GM12878 (cell line): Measurements from ENCODE around the gene TC2N. TPM values are rescaled to one million over a fixed set of nuclear protein-coding genes. Genes with fewer than 3 reads are reported as not detected.

ENCODE experiments used
- ATAC-seq: fragments of 200-7000 bp; cut with Tn5 transposase; 3 replicates; pipeline ENCODE4 v1.9.1; 2020; ENCODE audit warnings: mild to moderate bottlenecking, moderate library complexity
- BruUV-seq: library from RNA; stranded (reverse); fragments of 400-500 nt; replicated peaks from 2 replicates; lab custom pipeline; 2021; lab: Mats Ljungman, UMichigan
- CTCF ChIA-PET: fragments of 300-600 bp; sonication (Branson Sonifier 250); formaldehyde crosslinking; extraction: SDS; loops from one replicate; lab custom pipeline; 2021; ENCODE audit warnings: inconsistent platforms; lab: Yijun Ruan, JAX
- POLR2A ChIA-PET: fragments of 350-600 bp; formaldehyde crosslinking; extraction: SDS; loops from one replicate; lab custom pipeline; 2021; ENCODE audit warnings: inconsistent platforms; lab: Charles Lee
- RAD21 ChIA-PET: fragments of 300-600 bp; sonication (Branson Sonifier 250); formaldehyde crosslinking; loops from one replicate; lab custom pipeline; 2023; ENCODE audit warnings: antibody characterized with exemption; ENCODE audit not compliant: unreplicated experiment; lab: Charles Lee
- SMC1A ChIA-PET: fragments of 300-600 bp; sonication (Branson Sonifier 250); formaldehyde crosslinking; loops from one replicate; lab custom pipeline; 2023; ENCODE audit not compliant: unreplicated experiment, uncharacterized antibody; lab: Charles Lee
- DNase-seq: peaks from one replicate; pipeline ENCODE4 v3.0.0-alpha.2; 2011; ENCODE audit warnings: low read depth, low spot score
- FAIRE-seq: peaks from 3 replicates; lab custom pipeline; 2011; peaks lifted over from hg19 to GRCh38; lab: Jason Lieb, UNC
- H2AFZ ChIP-seq: 2 replicates; pipeline ENCODE4 v1.6.0; 2011; ENCODE audit warnings: low read depth, low read length, control low read depth; ENCODE audit not compliant: control insufficient read depth
- H3K27ac ChIP-seq: 2 replicates; pipeline ENCODE4 v1.5.1; 2011; ENCODE audit warnings: control low read depth; ENCODE audit not compliant: control insufficient read depth, insufficient read depth
- H3K27me3 ChIP-seq, 2 experiments: replicated peaks in 1 of 2; 2 replicates each; pipeline versions ENCODE4 v1.6.0 to v1.6.1; 2011; ENCODE audit warnings: low read length in 1 of 2; ENCODE audit not compliant: control insufficient read depth in 2 of 2, insufficient read depth in 2 of 2
- H3K36me3 ChIP-seq, 2 experiments: 2 replicates each; pipeline ENCODE4 v1.5.1; 2011; ENCODE audit warnings: low read length in 1 of 2; ENCODE audit not compliant: control insufficient read depth in 2 of 2, insufficient read depth in 2 of 2
- H3K4me1 ChIP-seq: 2 replicates; pipeline ENCODE4 v1.6.1; 2011; ENCODE audit warnings: mild to moderate bottlenecking, low read length, moderate library complexity, mixed read lengths; ENCODE audit not compliant: control insufficient read depth, insufficient read depth
- H3K4me2 ChIP-seq: 2 replicates; pipeline ENCODE4 v1.6.0; 2011; ENCODE audit warnings: control low read depth; ENCODE audit not compliant: control insufficient read depth, insufficient read depth
- H3K4me3 ChIP-seq: fragments of 200-600 bp; sonication (generic); 2 replicates; pipeline ENCODE4 v1.5.1; 2016
- H3K79me2 ChIP-seq: 2 replicates; pipeline ENCODE4 v1.6.0; 2011; ENCODE audit warnings: low read length; ENCODE audit not compliant: control insufficient read depth, insufficient read depth
- H3K9ac ChIP-seq: 2 replicates; pipeline ENCODE4 v1.8.0; 2011; ENCODE audit warnings: low read length, control low read depth, mixed read lengths; ENCODE audit not compliant: control insufficient read depth, insufficient read depth
- H3K9me3 ChIP-seq: replicated peaks from 3 replicates; pipeline ENCODE4 v1.5.1; 2011; ENCODE audit warnings: mild to moderate bottlenecking, low read length; ENCODE audit not compliant: control insufficient read depth, insufficient read depth
- H4K20me1 ChIP-seq: 2 replicates; pipeline ENCODE4 v1.6.0; 2011; ENCODE audit not compliant: control insufficient read depth, insufficient read depth
- ATF3 ChIP-seq: IDR thresholded peaks from 2 replicates; pipeline ENCODE4 v1.6.1; 2011; ENCODE audit warnings: low read depth, mild to moderate bottlenecking, low read length, moderate library complexity, borderline replicate concordance; ENCODE audit errors: extremely low read depth
- BRCA1 ChIP-seq: IDR thresholded peaks from 2 replicates; pipeline ENCODE4 v1.6.1; 2011; ENCODE audit warnings: low read depth, low read length, improper control_type of control experiment
- CBX5 ChIP-seq: sonication (generic); IDR thresholded peaks from 2 replicates; pipeline ENCODE4 v1.6.1; 2016; ENCODE audit warnings: low read depth, moderate library complexity, mild to moderate bottlenecking, inconsistent platforms
- CTCF ChIP-seq, 3 experiments: IDR thresholded peaks in 2 of 3; conservative IDR thresholded peaks in 1 of 3; 2 replicates each; pipeline ENCODE4 v1.5.1; 2011; ENCODE audit warnings: low read depth in 3 of 3, low read length in 3 of 3, mild to moderate bottlenecking in 3 of 3, control low read depth in 2 of 3, moderate library complexity in 2 of 3, inconsistent platforms in 1 of 3, mixed read lengths in 1 of 3; ENCODE audit not compliant: control insufficient read depth in 2 of 3, insufficient read depth in 1 of 3; ENCODE audit errors: extremely low read depth in 1 of 3
- E2F4 ChIP-seq: IDR thresholded peaks from 2 replicates; pipeline ENCODE4 v1.6.1; 2012; ENCODE audit warnings: low read depth, low read length, improper control_type of control experiment
- EED ChIP-seq: sonication (generic); IDR thresholded peaks from 2 replicates; pipeline ENCODE4 v1.6.1; 2016; ENCODE audit warnings: antibody characterized with exemption, low read depth
- EP300 ChIP-seq, 2 experiments: fragments of 150-350 bp in 1 of 2; IDR thresholded peaks; 2 replicates each; pipeline ENCODE4 v1.6.1; 2011 to 2012; ENCODE audit warnings: low read depth in 2 of 2, low read length in 2 of 2, borderline replicate concordance in 1 of 2, improper control_type of control experiment in 1 of 2, inconsistent platforms in 1 of 2; ENCODE audit not compliant: control insufficient read depth in 1 of 2
- GATAD2B ChIP-seq: fragments of 450-650 bp; conservative IDR thresholded peaks from 2 replicates; pipeline ENCODE4 v1.6.1; 2017; ENCODE audit warnings: low read depth, mild to moderate bottlenecking, moderate library complexity
- JUND ChIP-seq: IDR thresholded peaks from 2 replicates; pipeline ENCODE4 v1.6.1; 2012; ENCODE audit warnings: low read depth, mild to moderate bottlenecking, low read length, improper control_type of control experiment, moderate library complexity
- PAX5 ChIP-seq: IDR thresholded peaks from 2 replicates; pipeline ENCODE4 v1.6.1; 2011; ENCODE audit warnings: low read depth, low read length, borderline replicate concordance
- SIX5 ChIP-seq: IDR thresholded peaks from 2 replicates; pipeline ENCODE4 v1.6.1; 2011; ENCODE audit warnings: mild to moderate bottlenecking, low read depth, low read length, moderate library complexity; ENCODE audit not compliant: severe bottlenecking
- SKIL ChIP-seq: fragments of 450-650 bp; IDR thresholded peaks from 2 replicates; pipeline ENCODE4 v1.6.1; 2017; ENCODE audit warnings: mild to moderate bottlenecking, low read depth, inconsistent platforms; ENCODE audit not compliant: poor library complexity, severe bottlenecking
- SMC3 ChIP-seq: IDR thresholded peaks from 2 replicates; pipeline ENCODE4 v1.6.1; 2011; ENCODE audit warnings: low read length, improper control_type of control experiment, borderline replicate concordance
- ZBTB11 ChIP-seq: fragments of 450-650 bp; formaldehyde crosslinking; IDR thresholded peaks from 2 replicates; pipeline ENCODE4 v1.5.0; 2022; ENCODE audit warnings: mild to moderate bottlenecking, missing genetic modification characterization
- ZNF384 ChIP-seq: IDR thresholded peaks from 2 replicates; pipeline ENCODE4 v1.6.1; 2012; ENCODE audit warnings: low read depth, mild to moderate bottlenecking, low read length, improper control_type of control experiment, borderline replicate concordance
- WGBS: methylation state at CpG from one replicate; pipeline ENCODE4 v1.1.6; 2016; ENCODE audit warnings: low lambda C conversion rate; ENCODE audit not compliant: insufficient replicate concordance, insufficient coverage; ENCODE audit errors: missing lambda C conversion rate; 5-methylcytosine and 5-hydroxymethylcytosine counted together
- in situ Hi-C: fragments of 300-500 bp; cut with MboI; formaldehyde crosslinking; loops from 9 replicates; pipeline ENCODE4 v1.14.3; 2018; ENCODE audit warnings: mixed read lengths
- intact Hi-C: fragments of 100-400 bp; cut with micrococcal nuclease; formaldehyde crosslinking; loops from one replicate; pipeline ENCODE4 v1.14.2; 2022; ENCODE audit not compliant: unreplicated experiment
- polyA plus RNA-seq, 11 experiments: library from polyadenylated mRNA; depleted of rRNA in 4 of 11; unstranded in 6 of 11; stranded (reverse) in 5 of 11; fragments of >200 nt; fragmentation: Nextera tagmentation in 4 of 11; fragmentation: Illumina TruSeq in 1 of 11; extraction: Ambion mirVana in 4 of 11; extraction: Trizol in 1 of 11; gene quantifications; 1 replicate in 1 of 11; 2 replicates in 10 of 11; pipeline versions ENCODE4 v1.2.1 to v1.2.3, GENCODE V29; 2011 to 2016; ENCODE audit warnings: inconsistent platforms in 2 of 11, missing spikeins in 2 of 11, low read depth in 1 of 11
- total RNA-seq, 4 experiments: library from RNA; depleted of rRNA in 3 of 4; stranded (reverse); fragments of >200 nt in 3 of 4; fragmentation: Illumina TruSeq in 1 of 4; extraction: Trizol in 1 of 4; gene quantifications; 2 replicates each; pipeline versions ENCODE4 v1.2.1 to v1.2.3, GENCODE V29; 2013 to 2021

The TC2N gene
- total and polyA plus RNA-seq, 10 of the 15 experiments (the other 5 are each of a cell fraction or from before 2014, with no cell fraction given): 0.15 to 1.6 (median 0.35) TPM

GRCh38 chr14:91884664-91885063 is 17.3 kb upstream of the TC2N start:
- CTCF ChIA-PET: interaction anchor here (1.7 kb wide), 1 partner anchor 26 kb away, joined by 4 read pairs; no protein-coding TSS in a partner anchor
- ATAC-seq (no peak), DNase-seq (no peak), FAIRE-seq (no peak)
- Histone ChIP-seq H4K20me1 (no peaks in the 10 kb centered on the region), H3K79me2 (no peaks in the 10 kb centered on the region), H3K9ac (no peak overlapping the region), H3K27ac (no peak overlapping the region), H3K9me3 (no peaks in the 10 kb centered on the region), H3K4me3 (no peak overlapping the region), H3K4me2 (no peak overlapping the region), H3K36me3 (no peaks in the 10 kb centered on the region), H3K27me3 (no peaks in the 10 kb centered on the region), H3K4me1 (no peaks in the 10 kb centered on the region), H2AFZ (no peak overlapping the region)
- SMC1A ChIA-PET: no interaction called here
- intact Hi-C loops (no loop called here), in situ Hi-C loops (no loop called here)
- BruUV-seq: no TSS peak
- POLR2A ChIA-PET: no interaction called here
- RAD21 ChIA-PET: no interaction called here
- 62% methylated on average over 6 of the region's 6 CpGs for WGBS
- no peak for TF ChIP-seq ZNF384
- TF ChIP-seq EP300 (IDR thresholded peaks at IDR 0.05; ENCODE audit: borderline replicate concordance in 1 of 2, control insufficient read depth in 1 of 2, low read depth in 2 of 2, low read length in 2 of 2): no peak
- no peak for TF ChIP-seq SKIL
- no peak for TF ChIP-seq SMC3
- TF ChIP-seq ATF3: no peak
- TF ChIP-seq E2F4: no peak
- no peak for TF ChIP-seq ZBTB11 (CRISPR knock-in tag)
- TF ChIP-seq EED: no peak
- TF ChIP-seq BRCA1: no peak
- TF ChIP-seq SIX5: no peak
- no peak for TF ChIP-seq GATAD2B
- TF ChIP-seq PAX5: no peak
- TF ChIP-seq CBX5: no peak
- TF ChIP-seq JUND: no peak
- no peak for TF ChIP-seq CTCF (IDR thresholded peaks at IDR 0.05 in 2 of 3, conservative IDR thresholded peaks at IDR 0.05 in 1 of 3; ENCODE audit: control insufficient read depth in 2 of 3, extremely low read depth in 1 of 3, insufficient read depth in 1 of 3, low read depth in 3 of 3, low read length in 3 of 3)
